ENCODE measurements around the gene STK38.

STK38 gene

DNA sequence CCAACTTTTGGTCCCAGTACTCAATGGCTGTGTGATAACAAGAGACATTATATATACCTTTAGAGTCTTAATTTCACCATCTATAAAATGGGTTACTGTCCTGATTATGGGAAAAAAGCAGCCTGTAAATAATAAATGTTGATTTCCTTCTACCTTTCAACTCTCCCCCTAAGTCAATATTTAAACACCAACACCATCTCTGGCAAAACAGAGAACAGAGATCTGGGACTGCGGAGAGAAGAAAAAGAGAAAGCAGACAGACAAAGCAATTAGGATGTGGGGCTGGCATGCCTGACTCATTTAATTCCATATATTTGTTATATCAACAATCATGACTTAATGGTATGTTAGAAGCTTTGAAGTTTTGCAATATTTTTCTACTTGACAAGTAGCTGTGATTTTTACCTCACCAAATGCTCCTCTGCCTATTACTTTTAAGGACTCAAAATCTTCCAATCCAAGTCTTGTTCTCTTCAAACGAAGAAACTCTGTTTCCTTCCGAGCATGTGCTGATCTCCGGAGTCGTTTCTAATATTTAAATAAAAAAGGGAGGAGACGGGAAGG is 23.3 kb downstream of the STK38 start:
- Mint-ChIP-seq H3K4me3 (no peak overlapping the region), H3K27ac (no peak overlapping the region), H3K4me1 (ENCODE audit: low read depth) (peaks cover 24% of the 10 kb centered on the region), H3K36me3 (ENCODE audit: low read depth) (peaks cover 91% of the 10 kb centered on the region), H3K9me3 (no peaks in the 10 kb centered on the region), H3K27me3 (no peaks in the 10 kb centered on the region)
- intact Hi-C loops (cut with micrococcal nuclease) = no loop called here

DNA sequence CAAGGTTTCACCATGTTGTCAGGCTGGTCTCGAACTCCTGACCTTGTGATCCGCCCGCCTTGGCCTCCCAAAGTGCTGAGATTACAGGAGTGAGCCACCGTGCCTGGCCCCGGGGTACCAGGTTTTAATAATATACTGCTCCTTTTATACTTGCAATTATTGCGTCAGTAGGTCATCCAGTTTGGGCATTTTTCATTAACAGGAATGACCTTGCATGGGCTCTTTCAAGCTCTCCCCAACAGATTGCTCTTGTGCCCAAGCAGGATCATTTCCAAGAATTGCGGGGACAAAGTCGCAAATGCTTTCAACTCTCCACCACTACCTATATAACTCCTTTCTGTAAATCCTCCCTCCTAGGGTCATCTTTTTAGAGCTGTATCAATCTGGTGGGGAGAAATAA is 23.8 kb downstream of the STK38 start:
- peaks cover 19% of the 10 kb centered on the region for H3K4me1 Mint-ChIP-seq (ENCODE audit: low read depth)
- no peaks in the 10 kb centered on the region for H3K9me3 Mint-ChIP-seq
- H3K4me3 Mint-ChIP-seq = no peak overlapping the region
- no peak overlapping the region for H3K27ac Mint-ChIP-seq
- H3K36me3 Mint-ChIP-seq (ENCODE audit: low read depth) = peaks cover 93% of the 10 kb centered on the region
- H3K27me3 Mint-ChIP-seq = no peaks in the 10 kb centered on the region
- intact Hi-C loops (cut with micrococcal nuclease) = no loop called here

DNA sequence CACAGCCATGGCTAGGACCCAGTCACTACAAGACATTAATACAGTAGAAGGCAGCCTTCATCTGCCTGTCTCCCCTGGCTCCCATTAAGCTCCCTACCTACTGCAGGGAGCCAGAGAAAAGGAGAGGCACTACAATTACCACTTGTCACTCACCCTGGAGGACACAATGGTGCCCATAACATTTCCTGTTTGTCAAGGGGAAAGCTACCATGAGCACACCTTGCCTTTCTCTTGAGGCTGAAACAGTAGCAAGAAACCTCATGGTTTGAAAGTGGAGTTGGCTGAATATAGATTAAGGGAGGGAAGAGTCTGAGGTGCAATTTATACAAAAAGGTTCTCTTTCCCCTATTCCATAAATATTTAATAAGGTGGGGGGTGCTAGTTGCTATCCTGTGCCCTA is 27.9 kb downstream of the STK38 start:
- H3K4me1 Mint-ChIP-seq (ENCODE audit: low read depth) = no peaks in the 10 kb centered on the region
- no peak overlapping the region for H3K4me3 Mint-ChIP-seq
- intact Hi-C loops (cut with micrococcal nuclease) = no loop called here
- H3K9me3 Mint-ChIP-seq = no peaks in the 10 kb centered on the region
- no peaks in the 10 kb centered on the region for H3K27me3 Mint-ChIP-seq
- H3K36me3 Mint-ChIP-seq (ENCODE audit: low read depth) = peaks cover 91% of the 10 kb centered on the region
- no peak overlapping the region for H3K27ac Mint-ChIP-seq

DNA sequence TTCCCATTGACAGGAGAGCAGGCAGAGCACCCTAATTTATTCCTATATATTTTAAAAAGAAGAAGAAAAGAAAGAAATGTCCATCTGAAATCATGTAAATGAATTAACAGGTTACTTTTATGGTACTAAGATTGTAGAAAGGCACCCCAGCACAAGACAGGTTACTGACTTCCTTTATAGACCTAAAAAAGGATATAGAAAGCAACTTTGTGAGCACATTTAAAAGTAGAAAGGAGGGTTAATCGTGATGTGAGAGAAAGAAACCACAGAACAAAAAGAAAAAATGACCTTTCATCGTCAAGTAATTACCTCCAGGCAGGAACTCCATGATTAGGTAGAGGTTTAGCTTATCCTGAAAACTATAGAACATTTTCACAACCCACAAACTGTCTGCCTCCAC is 29.9 kb downstream of the STK38 start:
- Mint-ChIP-seq H3K27me3 (no peaks in the 10 kb centered on the region), H3K4me3 (no peak overlapping the region), H3K4me1 (ENCODE audit: low read depth) (no peaks in the 10 kb centered on the region), H3K36me3 (ENCODE audit: low read depth) (peaks cover 91% of the 10 kb centered on the region), H3K27ac (no peak overlapping the region), H3K9me3 (no peaks in the 10 kb centered on the region)
- intact Hi-C loops (cut with micrococcal nuclease) = no loop called here

DNA sequence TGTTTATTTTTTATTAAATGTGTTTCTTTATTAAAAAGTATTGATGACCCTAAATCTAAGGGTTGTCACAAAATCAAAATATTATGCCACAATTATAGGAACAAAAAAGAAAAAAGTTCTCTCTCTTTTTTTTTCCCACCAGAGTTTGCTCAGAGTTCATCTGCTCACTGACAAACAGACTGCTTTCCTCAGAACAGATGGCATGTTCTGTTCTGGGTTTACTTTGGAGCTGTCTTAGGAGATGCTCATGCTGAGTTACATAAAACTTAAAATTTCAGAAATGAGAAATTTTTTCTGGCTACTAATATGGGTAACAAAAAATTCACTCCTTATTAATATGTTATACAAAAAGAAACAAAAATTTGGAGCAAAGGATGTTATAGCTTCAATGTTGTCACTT is 30.3 kb downstream of the STK38 start:
- H3K27ac Mint-ChIP-seq = no peak overlapping the region
- no peak overlapping the region for H3K4me3 Mint-ChIP-seq
- intact Hi-C loops (cut with micrococcal nuclease) = no loop called here
- H3K4me1 Mint-ChIP-seq (ENCODE audit: low read depth) = no peaks in the 10 kb centered on the region
- H3K36me3 Mint-ChIP-seq (ENCODE audit: low read depth) = peaks cover 91% of the 10 kb centered on the region
- no peaks in the 10 kb centered on the region for H3K9me3 Mint-ChIP-seq
- no peaks in the 10 kb centered on the region for H3K27me3 Mint-ChIP-seq

DNA sequence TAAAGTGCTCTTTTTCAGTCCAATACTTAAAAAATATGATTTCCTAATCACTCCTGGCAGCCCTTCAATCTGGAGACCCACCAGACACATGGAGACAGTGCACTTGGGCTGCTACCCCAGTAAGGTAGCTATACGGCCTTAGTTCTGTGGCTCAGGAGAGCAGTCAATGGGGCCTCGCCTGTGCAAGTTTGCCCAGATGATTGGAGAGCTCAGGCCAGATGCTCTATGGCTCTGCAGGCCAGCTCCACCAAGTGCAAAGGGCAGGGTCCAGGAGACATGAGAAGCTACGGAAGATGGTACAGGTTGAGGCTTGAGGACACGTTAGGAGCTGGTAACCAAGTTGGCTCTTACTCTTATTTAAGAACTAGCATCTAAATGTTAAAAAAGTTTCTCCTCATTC is 30.7 kb downstream of the STK38 start:
- intact Hi-C loops (cut with micrococcal nuclease) = no loop called here
- no peak overlapping the region for H3K27ac Mint-ChIP-seq
- no peaks in the 10 kb centered on the region for H3K27me3 Mint-ChIP-seq
- no peaks in the 10 kb centered on the region for H3K9me3 Mint-ChIP-seq
- H3K4me1 Mint-ChIP-seq (ENCODE audit: low read depth) = no peaks in the 10 kb centered on the region
- no peak overlapping the region for H3K4me3 Mint-ChIP-seq
- peaks cover 91% of the 10 kb centered on the region for H3K36me3 Mint-ChIP-seq (ENCODE audit: low read depth)

DNA sequence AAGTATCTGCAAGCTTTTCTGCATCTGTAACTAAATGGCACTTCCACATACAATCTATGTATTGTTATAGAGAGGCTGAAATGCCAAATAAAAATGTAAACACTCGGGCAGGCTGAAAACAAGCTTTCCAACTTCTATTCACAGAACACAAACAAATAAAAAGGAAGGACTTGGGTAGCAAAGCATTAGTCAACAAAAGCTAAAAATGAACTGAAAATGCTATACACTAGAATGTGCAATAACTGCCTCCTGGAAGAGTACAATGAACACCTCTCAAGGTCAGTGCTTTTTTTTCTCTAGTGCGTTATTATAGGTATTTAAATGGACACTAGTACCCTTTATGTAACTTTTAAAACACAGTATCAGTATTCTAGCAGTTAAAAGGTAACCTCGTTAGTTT is 31.4 kb downstream of the STK38 start:
- H3K27me3 Mint-ChIP-seq = no peaks in the 10 kb centered on the region
- H3K4me3 Mint-ChIP-seq = no peak overlapping the region
- H3K27ac Mint-ChIP-seq = no peak overlapping the region
- no peaks in the 10 kb centered on the region for H3K4me1 Mint-ChIP-seq (ENCODE audit: low read depth)
- no peaks in the 10 kb centered on the region for H3K9me3 Mint-ChIP-seq
- H3K36me3 Mint-ChIP-seq (ENCODE audit: low read depth) = peaks cover 91% of the 10 kb centered on the region
- intact Hi-C loops (cut with micrococcal nuclease) = no loop called here

DNA sequence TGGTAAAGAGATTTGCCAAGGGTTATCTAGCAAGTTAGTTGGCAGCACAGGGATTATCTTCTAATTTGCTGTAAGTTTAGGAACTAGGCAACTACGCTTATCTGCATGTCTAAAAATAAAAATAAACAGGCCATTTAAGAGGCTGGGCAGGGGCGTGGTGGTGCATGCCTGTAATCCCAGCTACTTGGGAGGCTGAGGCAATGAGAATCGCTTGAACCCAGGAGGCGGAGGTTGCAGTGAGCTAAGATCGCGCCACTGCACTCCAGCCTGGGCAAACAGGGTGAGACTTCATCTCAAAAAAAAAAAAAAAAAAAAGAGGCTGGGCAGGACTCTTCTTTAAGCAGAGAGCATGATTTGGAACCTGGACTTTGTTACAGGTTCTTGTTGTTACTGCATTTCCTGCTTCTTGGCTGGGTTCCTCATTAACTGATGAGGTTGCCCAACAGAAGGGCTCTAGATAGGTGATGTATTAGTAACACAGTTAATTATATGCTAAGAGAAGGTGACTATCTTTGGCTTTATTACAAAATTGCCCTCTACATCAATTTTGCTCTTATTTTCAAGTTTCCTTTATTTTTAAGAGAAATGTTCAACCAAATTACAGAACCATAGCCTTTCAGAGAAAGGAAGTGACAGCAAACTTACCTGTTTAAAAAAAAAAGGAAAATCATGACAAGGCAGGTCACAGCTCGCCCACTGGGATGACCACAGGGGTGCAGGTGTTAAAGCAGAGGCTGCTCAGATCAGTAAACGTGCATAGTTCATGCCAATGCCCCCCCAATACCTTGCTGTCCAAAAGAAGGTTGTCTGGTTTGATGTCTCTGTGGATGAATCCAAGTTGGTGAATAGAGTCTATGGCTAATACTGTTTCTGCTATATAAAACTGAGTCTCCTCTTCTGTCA is 32.5 kb downstream of the STK38 start:
- Mint-ChIP-seq H3K27me3 (no peaks in the 10 kb centered on the region), H3K27ac (no peak overlapping the region), H3K4me3 (no peak overlapping the region), H3K4me1 (ENCODE audit: low read depth) (no peaks in the 10 kb centered on the region), H3K9me3 (no peaks in the 10 kb centered on the region), H3K36me3 (ENCODE audit: low read depth) (peaks cover 91% of the 10 kb centered on the region)
- intact Hi-C loops (cut with micrococcal nuclease) = no loop called here

DNA sequence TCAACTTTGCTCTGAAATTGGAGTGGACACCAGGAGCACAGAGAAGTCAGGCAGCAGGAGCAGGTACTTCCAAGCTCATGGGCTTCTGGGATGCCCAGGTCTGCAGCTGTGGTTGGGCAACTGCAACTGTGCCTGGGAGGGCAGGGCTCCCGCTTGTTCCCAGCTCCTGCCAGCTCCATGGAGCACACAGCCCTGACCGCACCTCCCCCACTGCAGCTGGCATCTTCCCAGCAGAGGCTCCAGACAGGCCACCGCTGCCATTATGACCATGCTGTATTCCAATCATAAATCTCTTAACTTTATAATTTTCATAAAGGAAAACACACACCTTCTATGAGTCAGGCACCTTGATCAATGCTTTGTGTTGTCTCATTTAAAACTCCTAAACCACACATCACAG is 36.9 kb downstream of the STK38 start:
- Mint-ChIP-seq H3K4me1 (ENCODE audit: low read depth) (no peaks in the 10 kb centered on the region), H3K36me3 (ENCODE audit: low read depth) (peaks cover 100% of the 10 kb centered on the region), H3K27me3 (no peaks in the 10 kb centered on the region), H3K27ac (no peak overlapping the region), H3K4me3 (no peak overlapping the region), H3K9me3 (no peaks in the 10 kb centered on the region)
- intact Hi-C loops (cut with micrococcal nuclease) = no loop called here

DNA sequence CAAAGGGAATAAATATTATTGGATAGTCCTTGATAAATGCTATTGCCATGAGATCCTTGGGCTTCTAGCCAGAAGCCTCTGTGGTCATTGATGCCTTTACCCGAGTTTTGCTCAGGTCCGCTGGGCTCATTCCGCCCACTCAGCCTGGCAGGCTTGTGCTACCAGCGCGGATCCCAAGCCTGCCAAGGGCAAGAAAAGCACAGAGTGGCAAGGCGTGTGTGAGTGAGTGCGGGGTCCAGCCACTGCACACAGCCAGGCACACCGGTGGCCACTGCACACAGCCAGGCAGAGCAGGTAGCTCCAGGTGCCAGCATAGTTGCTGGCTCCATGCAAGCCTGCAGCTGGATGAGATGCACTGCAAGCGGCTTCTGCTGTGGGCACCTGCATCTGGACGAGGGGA is 38.7 kb downstream of the STK38 start:
- intact Hi-C loops (cut with micrococcal nuclease) = no loop called here
- Mint-ChIP-seq H3K36me3 (ENCODE audit: low read depth) (peaks cover 98% of the 10 kb centered on the region), H3K27ac (no peak overlapping the region), H3K4me3 (no peak overlapping the region), H3K27me3 (no peaks in the 10 kb centered on the region), H3K4me1 (ENCODE audit: low read depth) (no peaks in the 10 kb centered on the region), H3K9me3 (no peaks in the 10 kb centered on the region)

DNA sequence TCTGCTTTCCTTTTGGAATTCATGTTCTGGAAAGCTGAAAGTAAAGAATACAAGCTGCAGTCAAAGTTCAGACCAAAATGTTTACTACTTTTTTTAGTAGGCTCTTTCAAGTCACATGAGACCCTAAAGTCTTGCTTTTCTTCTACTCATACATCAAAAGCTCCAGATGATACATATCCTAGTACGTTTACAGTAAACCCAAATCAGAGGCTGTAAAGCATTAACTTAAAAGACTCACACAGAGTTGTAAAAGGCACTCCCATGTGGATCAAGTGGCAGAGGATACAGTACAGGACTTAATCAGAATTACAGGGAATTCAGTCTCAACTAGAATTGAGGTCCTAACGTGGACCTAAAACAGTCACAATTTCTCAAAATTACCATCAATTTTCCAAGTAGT is 40.7 kb downstream of the STK38 start:
- no peak overlapping the region for H3K4me3 Mint-ChIP-seq
- no peaks in the 10 kb centered on the region for H3K9me3 Mint-ChIP-seq
- H3K27me3 Mint-ChIP-seq = no peaks in the 10 kb centered on the region
- no peak overlapping the region for H3K27ac Mint-ChIP-seq
- H3K36me3 Mint-ChIP-seq (ENCODE audit: low read depth) = peaks cover 96% of the 10 kb centered on the region
- no peaks in the 10 kb centered on the region for H3K4me1 Mint-ChIP-seq (ENCODE audit: low read depth)
- intact Hi-C loops (cut with micrococcal nuclease) = no loop called here

DNA sequence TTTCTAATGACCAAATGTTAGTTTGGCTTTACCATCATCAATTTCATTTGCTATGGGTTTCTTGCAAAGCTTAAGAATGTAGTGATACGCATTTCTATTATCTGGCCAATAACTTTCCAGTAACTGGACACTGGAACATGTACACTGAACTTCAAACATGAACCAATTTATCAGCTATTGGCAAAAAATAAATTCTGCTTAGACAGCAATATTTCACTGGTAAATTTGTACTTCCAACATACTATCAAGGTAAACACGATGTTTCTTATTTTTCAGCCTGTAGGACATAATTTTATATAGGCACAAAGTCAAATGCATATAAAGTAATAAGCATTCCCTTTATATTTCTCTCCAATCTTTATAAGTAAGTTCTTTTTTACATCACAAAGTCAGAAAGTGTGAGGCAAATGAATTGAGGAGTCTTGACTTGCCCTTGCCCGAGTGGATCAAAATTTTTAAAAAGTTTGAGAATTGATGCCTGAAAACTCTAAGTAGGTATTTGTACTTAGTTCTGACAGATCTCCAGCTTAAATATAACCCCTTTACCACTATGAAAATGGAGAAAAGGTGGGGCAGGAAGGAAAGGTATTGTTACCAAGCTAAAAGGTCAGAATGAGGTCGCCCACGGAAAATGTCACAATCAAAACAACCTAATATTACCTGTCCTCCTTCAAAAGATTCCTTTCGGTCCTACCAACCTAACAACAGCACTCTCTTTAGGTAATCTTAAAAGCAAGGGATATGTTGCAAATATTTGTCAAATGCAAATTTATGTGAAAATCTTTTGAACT is 41.3 kb downstream of the STK38 start:
- H3K4me3 Mint-ChIP-seq = no peak overlapping the region
- H3K27ac Mint-ChIP-seq = no peak overlapping the region
- no peaks in the 10 kb centered on the region for H3K4me1 Mint-ChIP-seq (ENCODE audit: low read depth)
- intact Hi-C loops (cut with micrococcal nuclease) = no loop called here
- no peaks in the 10 kb centered on the region for H3K27me3 Mint-ChIP-seq
- H3K9me3 Mint-ChIP-seq = no peaks in the 10 kb centered on the region
- peaks cover 96% of the 10 kb centered on the region for H3K36me3 Mint-ChIP-seq (ENCODE audit: low read depth)

DNA sequence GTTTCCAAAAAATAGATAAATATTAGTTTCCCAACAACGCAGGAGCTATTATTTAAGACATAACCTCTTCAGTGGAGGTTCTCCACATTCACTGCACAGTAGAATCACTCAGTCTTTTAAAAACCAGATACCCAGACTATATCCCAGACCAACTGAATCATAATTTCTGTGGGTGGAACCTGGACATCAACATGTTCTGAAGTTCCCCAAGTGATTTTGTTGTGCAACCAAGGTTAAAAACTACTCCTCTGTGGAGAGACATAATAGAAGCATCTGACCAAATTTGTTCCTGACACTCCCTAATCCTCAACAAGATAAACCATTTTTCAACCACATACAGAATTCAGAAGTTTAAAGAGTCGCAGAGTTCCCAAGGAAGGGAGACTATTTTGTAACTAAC is 42.3 kb downstream of the STK38 start:
- Mint-ChIP-seq H3K27me3 (no peaks in the 10 kb centered on the region), H3K4me3 (no peak overlapping the region), H3K27ac (no peak overlapping the region), H3K36me3 (ENCODE audit: low read depth) (peaks cover 96% of the 10 kb centered on the region), H3K9me3 (no peaks in the 10 kb centered on the region), H3K4me1 (ENCODE audit: low read depth) (no peaks in the 10 kb centered on the region)
- intact Hi-C loops (cut with micrococcal nuclease) = no loop called here

DNA sequence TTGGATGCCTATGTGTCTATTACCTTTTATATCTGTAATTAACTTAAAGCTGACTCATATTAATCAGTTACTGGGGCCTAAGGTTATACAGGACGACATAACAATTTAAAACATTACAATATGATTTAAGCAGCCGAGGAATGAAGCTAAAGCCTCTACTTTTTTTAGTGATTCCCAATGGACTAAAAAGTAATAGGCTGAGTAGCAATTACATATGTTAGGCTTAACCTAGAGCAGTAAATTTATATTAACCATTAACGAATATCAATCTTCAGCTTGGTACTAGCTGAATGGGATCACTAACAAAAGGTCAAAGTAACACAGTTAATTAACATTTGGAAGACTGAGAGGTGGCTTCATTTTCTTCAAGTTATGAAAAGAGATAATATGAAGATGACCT is 43.1 kb downstream of the STK38 start:
- Mint-ChIP-seq H3K4me3 (no peak overlapping the region), H3K27ac (no peak overlapping the region), H3K27me3 (no peaks in the 10 kb centered on the region), H3K9me3 (no peaks in the 10 kb centered on the region), H3K4me1 (ENCODE audit: low read depth) (no peaks in the 10 kb centered on the region), H3K36me3 (ENCODE audit: low read depth) (peaks cover 96% of the 10 kb centered on the region)
- intact Hi-C loops (cut with micrococcal nuclease) = no loop called here
